NCI-H82 (cell line): ENCODE results near the gene KRT36.

Experiments used
- DNase-seq: peaks from one replicate; lab custom pipeline; 2025; lab: John Stamatoyannopoulos, UW

KRT36 gene

DNA sequence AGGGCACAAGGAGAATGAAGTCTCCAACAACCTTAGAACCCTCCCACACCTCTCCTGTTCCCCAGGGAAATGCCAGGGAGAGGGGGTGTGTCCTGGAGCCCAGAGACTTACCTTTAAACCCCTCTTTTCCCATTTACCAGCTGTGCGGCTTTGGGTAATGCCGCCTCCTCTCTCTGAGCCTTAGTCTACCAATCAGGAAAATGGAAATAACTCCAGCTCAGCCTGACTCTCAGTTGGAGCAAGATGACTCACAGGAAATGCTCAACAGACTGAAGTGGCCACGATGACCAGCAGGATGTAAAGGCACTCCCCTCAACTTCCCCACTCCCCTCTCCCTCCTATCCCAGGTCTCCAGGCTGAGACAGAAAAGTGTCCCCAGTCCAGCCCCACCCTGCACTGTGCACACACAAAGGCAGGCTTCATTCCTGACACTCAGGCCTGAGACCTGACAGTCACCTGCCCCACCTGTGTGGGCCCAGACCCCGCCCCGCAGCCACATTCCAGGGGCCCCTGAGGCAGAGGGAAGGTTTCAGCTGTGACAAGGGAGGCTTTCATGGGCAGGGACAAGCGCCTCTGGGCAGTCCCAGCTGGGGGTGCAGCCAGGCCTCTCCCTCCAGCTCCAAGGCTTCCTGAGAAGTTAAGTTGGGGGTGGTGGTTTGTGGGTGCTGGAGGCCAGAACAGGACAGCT, 32.0 kb upstream of the KRT36 start:
- DNase-seq, result no peak

DNA sequence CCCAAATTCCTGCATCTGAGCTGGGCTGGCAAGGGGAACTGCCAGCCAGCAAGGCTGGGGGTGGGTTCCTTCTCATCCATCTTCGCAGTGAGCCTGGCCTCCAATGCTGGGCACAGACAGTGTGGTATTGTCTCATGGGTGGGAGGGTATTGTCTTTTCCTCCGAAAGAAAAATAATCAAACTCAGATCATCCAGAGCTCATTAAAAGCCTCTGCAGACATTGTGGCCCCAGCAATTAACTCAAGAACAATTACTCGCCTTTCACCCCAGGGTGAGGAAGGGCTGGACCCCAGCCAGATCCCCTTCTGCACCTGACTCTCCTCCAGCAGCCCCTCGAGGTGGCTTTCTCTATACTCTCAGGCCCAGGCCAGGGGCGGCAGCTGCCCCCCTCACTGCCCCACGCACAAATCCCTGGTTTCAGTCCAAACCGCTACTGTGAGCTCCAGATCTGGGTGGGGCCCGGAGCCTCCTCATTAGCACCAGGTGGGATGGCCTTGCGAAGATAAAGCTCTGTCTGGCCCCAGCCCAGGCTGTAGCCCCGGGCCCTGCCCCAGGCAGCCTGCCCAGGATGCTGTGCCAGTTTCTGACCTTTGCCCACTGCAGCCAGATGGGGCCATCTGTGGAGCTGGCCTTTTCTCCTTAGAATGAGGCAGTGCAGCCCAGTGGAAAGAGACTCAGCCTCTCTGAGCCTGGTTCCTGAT, 31.3 kb upstream of the KRT36 start:
- DNase-seq, result no peak

GRCh38 chr17:41519501-41520224, 30.0 kb upstream of the KRT36 start:
- DNase-seq, result no peak

DNA sequence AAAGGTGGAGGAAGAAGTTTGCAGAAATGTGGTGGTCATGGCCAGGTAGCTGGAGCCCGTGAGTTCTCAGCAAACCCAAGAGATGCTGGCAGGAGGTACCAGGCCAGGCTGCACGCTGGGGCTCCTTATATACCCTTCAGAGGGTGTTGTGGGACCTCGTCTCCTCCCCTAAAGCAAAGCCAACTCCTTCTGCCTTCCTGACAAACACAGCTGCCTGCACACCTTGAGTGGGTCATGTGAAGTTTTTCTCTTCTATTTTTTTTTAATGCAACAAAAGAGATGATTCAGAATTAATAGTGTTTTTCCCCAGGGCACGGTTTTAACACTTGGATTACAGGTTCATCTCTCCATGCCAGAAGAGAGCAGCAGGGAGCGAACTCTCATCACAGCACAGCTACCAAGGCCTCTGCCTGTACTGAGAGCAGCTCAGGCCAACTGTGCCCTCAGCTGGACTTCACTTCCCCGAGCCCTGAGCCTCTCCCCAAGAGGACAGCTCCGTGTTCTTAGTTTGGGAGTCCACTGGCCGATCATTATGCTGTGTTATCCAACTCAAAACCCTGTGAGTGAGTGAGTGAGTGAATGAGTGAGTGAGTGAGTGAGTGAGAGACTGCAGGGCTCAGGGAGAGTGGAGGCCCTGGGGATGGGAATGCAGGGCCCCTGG, 29.2 kb upstream of the KRT36 start, which contains the start of gene KRT15:
Gene KRT15, minus strand, starts transcription at position 102 of the 661 bp plus-strand sequence. Its CDS starts 63 bp downstream, at position 39.
- DNase-seq, result no peak

DNA sequence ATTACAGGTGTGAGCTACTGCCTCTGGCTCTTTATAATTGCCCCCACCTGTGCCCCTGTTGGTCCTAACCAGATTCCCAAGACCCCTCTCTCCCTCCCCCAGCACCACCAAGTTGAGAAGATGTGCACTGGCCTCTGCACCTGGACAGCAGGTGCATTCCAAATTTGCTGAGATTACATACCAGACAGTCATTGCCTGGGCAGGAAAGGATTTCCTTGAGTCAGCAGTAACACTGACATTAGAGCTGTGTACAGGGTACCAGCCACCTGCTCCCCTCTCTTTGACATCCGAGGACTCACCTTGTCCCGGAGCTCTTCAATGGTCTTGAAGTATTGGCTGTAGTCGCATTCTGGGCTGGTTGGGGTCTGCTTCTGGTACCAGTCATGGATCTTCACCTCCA, 28.3 kb upstream of the KRT36 start:
- DNase-seq, result no peak

DNA sequence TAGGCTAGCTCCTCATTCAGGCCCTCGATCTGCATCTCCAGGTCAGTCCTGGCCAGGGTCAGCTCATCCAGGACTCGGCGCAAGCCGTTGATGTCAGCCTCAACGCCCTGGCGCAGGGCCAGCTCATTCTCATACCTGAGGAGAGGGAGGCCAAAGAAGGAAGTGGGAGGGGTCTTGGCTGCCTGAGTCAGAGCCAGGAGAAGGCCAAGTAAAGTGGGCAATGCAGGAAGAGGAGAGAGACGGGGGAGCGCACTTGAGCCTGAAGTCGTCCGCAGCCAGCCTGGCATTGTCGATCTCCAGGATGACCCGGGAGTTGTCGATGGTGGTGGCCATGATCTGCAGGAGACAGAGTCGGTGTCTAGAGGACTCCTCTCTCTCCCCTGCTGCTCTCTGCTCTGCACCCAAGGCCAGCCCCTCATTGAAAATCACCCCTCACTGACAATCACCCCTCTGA, 27.1 kb upstream of the KRT36 start:
- DNase-seq, result no peak

GRCh38 chr17:41516147-41516829, 26.6 kb upstream of the KRT36 start:
- DNase-seq, result no peak

- no peak for DNase-seq
Observed at GRCh38 chr17:41513168-41513547, 23.4 kb upstream of the KRT36 start.

DNA sequence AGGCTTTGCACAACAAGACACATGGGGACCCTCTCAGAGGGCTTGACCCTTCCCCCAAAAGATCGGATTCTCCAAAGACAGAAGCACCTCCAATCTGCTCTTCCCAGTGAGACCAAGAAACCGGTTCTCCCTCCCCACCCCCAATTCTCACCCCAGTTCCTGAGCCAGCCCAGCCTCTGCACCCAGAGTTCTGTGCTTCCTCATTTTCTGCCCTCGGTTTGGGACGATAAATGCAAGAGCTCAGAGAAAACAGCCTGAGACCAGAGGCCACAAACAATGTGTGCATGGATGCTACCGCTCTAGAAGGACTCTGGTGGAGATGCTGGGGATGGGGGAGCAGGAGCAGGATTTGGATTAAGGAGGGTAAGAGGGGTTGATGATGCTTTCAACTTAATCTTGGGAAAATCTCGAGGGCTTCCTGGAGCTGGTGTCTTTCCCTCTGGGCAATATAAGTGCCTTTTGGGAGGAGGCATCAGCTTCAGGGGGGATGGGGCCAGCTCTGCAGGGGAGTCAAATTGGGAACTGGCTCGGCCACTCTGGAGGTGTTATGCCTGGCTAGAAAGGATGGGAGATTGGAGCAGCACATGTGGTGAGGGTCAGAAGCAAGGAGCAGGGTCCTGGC, 22.9 kb upstream of the KRT36 start:
- DNase-seq, result no peak

DNA sequence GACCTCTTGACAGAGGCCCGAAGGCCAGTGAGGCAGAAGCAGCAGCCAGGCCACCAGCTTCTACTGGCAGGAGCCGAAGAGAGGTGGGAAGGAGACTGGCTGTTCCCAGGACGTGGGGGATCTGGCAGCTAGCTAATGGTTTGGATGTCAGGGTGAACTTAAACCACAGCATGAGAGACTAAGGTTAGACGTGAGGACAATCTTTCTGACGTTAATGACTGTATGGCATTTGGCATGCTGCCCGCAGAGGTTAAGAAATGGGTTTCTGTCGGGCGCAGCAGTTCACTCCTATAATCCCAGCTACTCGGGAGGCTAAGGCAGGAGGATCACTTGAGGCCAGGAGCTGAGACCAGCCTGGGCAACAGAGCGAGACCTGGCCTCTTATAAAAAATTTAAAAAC, 22.0 kb upstream of the KRT36 start:
- DNase-seq, result no peak

- no peak for DNase-seq
Observed at GRCh38 chr17:41511116-41511515, 21.4 kb upstream of the KRT36 start.

DNA sequence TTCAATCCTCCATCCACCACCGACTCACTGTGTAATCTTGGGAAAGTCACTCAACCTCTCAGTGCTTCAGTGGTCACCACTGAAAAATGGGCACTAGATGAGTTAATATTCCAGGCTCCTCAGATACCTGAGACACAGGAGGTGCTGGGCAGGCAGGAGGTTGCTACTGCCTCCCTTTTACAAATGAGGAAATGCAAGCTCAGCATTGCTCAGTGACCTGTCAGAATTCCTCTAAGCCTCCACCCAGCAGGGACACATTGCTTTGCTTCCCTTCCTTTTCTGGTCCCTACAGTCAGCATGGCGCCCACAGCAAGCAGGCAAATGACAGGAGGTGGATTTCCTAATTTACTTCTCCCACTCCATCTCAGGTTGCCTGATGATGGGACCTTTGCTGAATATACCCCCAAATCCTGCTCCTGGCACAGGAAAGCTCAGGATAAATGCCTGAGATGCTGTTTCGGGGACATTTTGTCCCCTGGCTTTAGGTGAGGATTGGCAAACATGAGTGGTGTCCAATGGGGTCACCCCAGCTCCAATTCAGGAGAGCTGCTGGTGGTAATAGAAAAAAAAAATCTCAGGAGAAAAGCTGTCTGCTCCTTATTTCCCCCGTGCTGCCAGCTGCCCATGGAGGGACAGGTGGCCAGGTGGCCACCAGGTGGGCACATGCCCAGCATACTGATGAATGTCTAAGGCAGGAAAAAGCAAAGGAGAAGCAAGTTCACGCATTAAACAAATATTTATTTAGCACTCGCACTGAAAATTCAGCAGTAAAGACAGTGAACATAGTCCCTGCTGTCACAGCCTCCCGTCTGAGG, 20.7 kb upstream of the KRT36 start:
- DNase-seq, result no peak

DNA sequence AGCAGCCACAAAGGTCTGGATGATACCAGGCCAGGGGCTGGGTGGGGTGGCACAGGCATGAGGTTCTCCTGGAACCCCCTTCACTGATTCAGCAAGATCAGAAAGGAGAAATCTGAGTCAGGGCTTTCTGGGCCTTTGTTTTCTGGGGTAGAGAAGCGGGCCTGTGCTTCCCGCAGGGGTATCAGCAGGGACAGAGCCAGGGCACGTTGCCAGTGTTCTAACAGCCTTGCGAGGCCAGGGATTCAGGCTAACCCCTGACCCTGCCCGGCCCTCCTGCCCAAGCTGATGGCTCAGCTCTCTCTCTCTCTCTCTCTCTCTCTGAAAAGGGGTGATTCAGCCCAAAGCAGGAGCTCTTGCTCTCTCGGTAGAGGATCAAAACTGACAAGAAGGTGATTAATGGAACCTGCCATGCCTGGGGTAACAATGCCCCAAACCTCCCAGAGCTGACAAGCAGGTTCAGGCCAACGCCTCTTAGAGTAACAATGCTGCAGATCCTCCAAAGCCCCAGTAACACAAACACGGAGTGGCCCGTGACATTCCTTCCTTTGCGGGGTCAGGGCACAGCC, 17.7 kb upstream of the KRT36 start:
- DNase-seq, result no peak

GRCh38 chr17:41505809-41506767, 16.4 kb upstream of the KRT36 start:
- DNase-seq, result no peak

- no peak for DNase-seq
Observed at GRCh38 chr17:41505007-41505808, 15.5 kb upstream of the KRT36 start, which contains the start of gene KRT13. Gene KRT13, minus strand, starts transcription at chr17:41505612. Its CDS starts 62 bp downstream, at chr17:41505550.

DNA sequence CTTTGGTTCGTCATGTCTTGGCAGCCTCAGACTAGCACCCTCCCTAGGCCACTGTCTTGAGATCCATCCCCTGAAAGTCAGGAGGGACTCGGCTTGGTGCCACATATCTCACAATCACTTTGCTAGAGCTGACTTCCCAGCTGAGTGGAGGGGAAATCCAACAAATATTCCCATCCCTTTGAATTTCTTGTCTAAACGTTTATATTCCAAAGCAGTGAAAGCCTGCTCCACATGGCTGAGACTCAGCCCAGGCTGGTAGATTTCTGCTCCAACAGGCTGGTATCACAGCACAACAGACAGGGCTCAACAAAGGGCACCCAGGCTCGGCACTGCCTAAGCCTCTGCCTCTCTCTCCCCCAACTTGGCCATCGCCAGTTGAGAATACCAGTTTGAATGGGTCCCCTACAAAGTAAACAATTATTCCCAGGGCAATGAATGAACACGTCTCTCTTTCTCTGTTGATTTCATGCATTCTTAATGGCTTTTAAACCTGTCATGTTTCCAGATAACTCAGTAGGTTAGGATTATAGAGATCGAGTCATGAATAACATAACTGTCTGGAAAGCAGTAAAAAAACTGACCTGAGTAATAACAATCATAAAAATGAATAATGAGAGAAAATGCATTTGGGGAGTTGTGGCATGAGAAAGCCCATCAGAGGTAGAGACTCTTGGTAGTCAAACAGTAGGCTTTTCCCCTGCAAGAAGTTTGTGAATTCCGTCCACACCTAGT, 14.7 kb upstream of the KRT36 start:
- no peak for DNase-seq

- DNase-seq, result no peak
Observed at GRCh38 chr17:41503202-41503601, 13.5 kb upstream of the KRT36 start.
